OCI-LY3 (cell line): ENCODE data around the gene TLK1.

Source experiments
- H2AFZ ChIP-seq: fragments of 200-600, 300-600 bp; shearing (Covaris generic); 2 replicates; pipeline ENCODE4 v1.6.0; 2014; ENCODE audit warnings: antibody characterized with exemption, low read depth, low read length
- H3K27ac ChIP-seq: fragments of 200-600, 300-600 bp; sonication (generic); 2 replicates; pipeline ENCODE4 v1.5.1; 2014; ENCODE audit warnings: mild to moderate bottlenecking, low read length, moderate library complexity, mixed read lengths
- H3K27me3 ChIP-seq: fragments of 200-600, 300-600 bp; sonication (generic); 2 replicates; pipeline ENCODE4 v1.6.1; 2014; ENCODE audit warnings: low read depth, low read length, mixed read lengths
- H3K36me3 ChIP-seq: fragments of 200-600, 300-600 bp; sonication (generic); replicated peaks from 2 replicates; pipeline ENCODE3; 2014; ENCODE audit warnings: low read depth, low read length, mixed read lengths
- H3K4me1 ChIP-seq: fragments of 300-600, 200-600 bp; sonication (generic); 2 replicates; pipeline ENCODE4 v1.6.1; 2014; ENCODE audit warnings: low read length, mixed read lengths
- H3K4me2 ChIP-seq: fragments of 200-600, 300-600 bp; sonication (generic); 2 replicates; pipeline ENCODE4 v1.6.1; 2014; ENCODE audit warnings: low read length, mixed read lengths
- H3K4me3 ChIP-seq: fragments of 300-600, 200-600 bp; sonication (generic); 2 replicates; pipeline ENCODE4 v1.5.1; 2014; ENCODE audit warnings: antibody characterized with exemption, mild to moderate bottlenecking, low read length, moderate library complexity
- H3K79me2 ChIP-seq: fragments of 300-600, 200-600 bp; shearing (Covaris generic); 2 replicates; pipeline ENCODE4 v1.6.1; 2014; ENCODE audit warnings: mild to moderate bottlenecking, low read length, mixed read lengths
- H3K9ac ChIP-seq: fragments of 300-600, 200-600 bp; shearing (Covaris generic); 2 replicates; pipeline ENCODE4 v1.6.0; 2014; ENCODE audit warnings: mild to moderate bottlenecking, low read length, moderate library complexity
- H3K9me3 ChIP-seq: fragments of 200-600, 300-600 bp; shearing (Covaris generic); 2 replicates; pipeline ENCODE4 v1.6.1; 2014; ENCODE audit warnings: low read length, mixed read lengths; ENCODE audit not compliant: insufficient read depth
- H4K20me1 ChIP-seq: fragments of 200-600, 300-600 bp; sonication (generic); 2 replicates; pipeline ENCODE4 v1.6.1; 2016; ENCODE audit warnings: low read length, mixed read lengths; ENCODE audit not compliant: insufficient read depth
- CTCF ChIP-seq: fragments of 200-600, 300-600 bp; sonication (generic); IDR thresholded peaks from 2 replicates; pipeline ENCODE4 v1.5.1; 2014; ENCODE audit warnings: antibody characterized with exemption, low read length, low read depth
- EZH2phosphoT487 ChIP-seq: fragments of 200-600 bp; shearing (Covaris generic); IDR thresholded peaks from 2 replicates; pipeline ENCODE4 v1.6.1; 2018; ENCODE audit warnings: antibody characterized with exemption, mixed run types, low read depth

TLK1 gene

GRCh38 chr2:171139860-171140259, 20.8 kb downstream of the TLK1 start:
- TF ChIP-seq CTCF = no peak
- TF ChIP-seq EZH2phosphoT487 = no peak
- Histone ChIP-seq H2AFZ (no peak overlapping the region), H3K9ac (no peak overlapping the region), H3K36me3 (no peaks in the 10 kb centered on the region), H3K9me3 (no peaks in the 10 kb centered on the region), H3K27me3 (no peaks in the 10 kb centered on the region), H3K4me3 (no peak overlapping the region), H3K79me2 (peaks cover 99% of the 10 kb centered on the region), H4K20me1 (peaks cover 92% of the 10 kb centered on the region), H3K4me2 (no peak overlapping the region), H3K4me1 (peaks cover 15% of the 10 kb centered on the region), H3K27ac (no peak overlapping the region)

GRCh38 chr2:171136024-171136423, 24.7 kb downstream of the TLK1 start:
- Histone ChIP-seq H3K27me3 (no peaks in the 10 kb centered on the region), H3K9ac (no peak overlapping the region), H3K36me3 (no peaks in the 10 kb centered on the region), H3K4me3 (no peak overlapping the region), H2AFZ (no peak overlapping the region), H3K4me2 (peak overlapping the region; percentile 28; the same call in 1 of the 2 replicates), H4K20me1 (peaks cover 91% of the 10 kb centered on the region), H3K9me3 (no peaks in the 10 kb centered on the region), H3K4me1 (peaks cover 15% of the 10 kb centered on the region), H3K27ac (no peak overlapping the region), H3K79me2 (peaks cover 99% of the 10 kb centered on the region)
- no peak for TF ChIP-seq EZH2phosphoT487
- TF ChIP-seq CTCF = no peak

GRCh38 chr2:171134624-171135230, 26.0 kb downstream of the TLK1 start:
- Histone ChIP-seq H3K4me3 (no peak overlapping the region), H3K9me3 (no peaks in the 10 kb centered on the region), H3K27ac (no peak overlapping the region), H3K4me1 (peaks cover 15% of the 10 kb centered on the region), H3K4me2 (no peak overlapping the region), H3K79me2 (peaks cover 99% of the 10 kb centered on the region), H3K27me3 (no peaks in the 10 kb centered on the region), H2AFZ (no peak overlapping the region), H4K20me1 (peaks cover 89% of the 10 kb centered on the region), H3K9ac (no peak overlapping the region), H3K36me3 (no peaks in the 10 kb centered on the region)
- TF ChIP-seq EZH2phosphoT487 = no peak
- no peak for TF ChIP-seq CTCF

GRCh38 chr2:171132086-171132485, 28.6 kb downstream of the TLK1 start:
- Histone ChIP-seq H3K79me2 (peaks cover 100% of the 10 kb centered on the region), H4K20me1 (peaks cover 91% of the 10 kb centered on the region), H3K27ac (no peak overlapping the region), H3K36me3 (no peaks in the 10 kb centered on the region), H3K27me3 (no peaks in the 10 kb centered on the region), H3K4me3 (no peak overlapping the region), H3K9ac (no peak overlapping the region), H2AFZ (no peak overlapping the region), H3K9me3 (no peaks in the 10 kb centered on the region), H3K4me2 (no peak overlapping the region), H3K4me1 (peaks cover 27% of the 10 kb centered on the region)
- no peak for TF ChIP-seq CTCF
